NCI-H510A (cell line): ENCODE results near the gene RBM33.

Experiments
- DNase-seq: peaks from one replicate; lab custom pipeline; 2025; lab: John Stamatoyannopoulos, UW

RBM33 gene

DNA sequence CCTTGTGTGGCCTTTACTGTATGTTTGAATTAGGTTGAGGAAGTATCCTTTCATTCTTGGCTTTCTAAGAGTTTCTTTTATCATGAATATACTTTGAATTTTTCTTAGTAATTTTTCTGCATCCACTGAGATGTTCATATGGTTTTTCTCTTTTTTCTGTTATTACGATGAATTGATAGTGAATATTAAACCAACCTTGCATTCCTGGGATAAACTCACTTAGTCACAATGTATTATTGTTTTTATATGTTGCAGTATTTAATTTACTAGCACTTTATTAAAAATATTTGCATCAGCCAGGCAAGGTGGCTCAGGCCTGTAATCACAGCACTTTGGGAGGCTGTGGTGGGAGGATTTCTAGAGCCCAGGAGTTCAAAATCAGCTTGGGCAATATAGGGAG is 15.3 kb upstream of the RBM33 start:
- DNase-seq: no peak

DNA sequence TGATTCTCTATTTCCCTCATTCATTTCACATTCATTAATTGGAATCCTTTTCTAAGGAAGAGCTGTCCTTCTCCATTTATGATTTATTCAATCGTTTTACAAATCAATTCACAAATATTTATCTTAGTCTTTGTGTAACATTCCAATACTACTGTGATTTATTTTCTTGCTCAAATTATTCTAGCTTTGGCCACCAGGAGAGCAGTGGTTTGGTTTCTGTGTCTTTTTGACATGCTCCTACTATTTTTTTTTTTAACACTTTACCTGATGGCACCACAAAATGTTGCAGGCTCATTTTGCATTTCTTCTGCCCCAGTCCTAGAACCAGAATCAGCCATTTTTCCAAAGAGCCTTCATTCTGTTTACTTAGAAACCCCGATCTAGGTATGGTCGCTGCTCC is 13.3 kb upstream of the RBM33 start:
- no peak for DNase-seq

DNA sequence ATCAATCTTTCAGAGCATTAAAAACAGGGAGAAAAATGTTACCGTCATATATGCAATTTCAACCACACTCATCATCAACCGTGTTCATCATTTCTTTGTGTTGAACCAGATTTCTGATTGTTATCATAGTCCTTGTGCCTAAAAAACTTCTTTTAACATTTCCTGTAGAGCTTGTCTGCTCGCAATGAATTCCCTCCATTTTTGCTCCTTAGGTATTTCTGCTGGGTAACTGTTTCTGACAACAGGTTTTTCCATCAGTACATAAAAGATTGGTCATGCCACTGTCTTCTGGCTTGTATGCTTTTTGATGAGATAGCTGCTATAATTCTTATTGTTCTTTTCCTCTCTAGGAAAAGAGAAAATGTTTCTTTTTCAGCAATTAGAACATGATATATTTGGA is 8.6 kb upstream of the RBM33 start:
- no peak for DNase-seq

DNA sequence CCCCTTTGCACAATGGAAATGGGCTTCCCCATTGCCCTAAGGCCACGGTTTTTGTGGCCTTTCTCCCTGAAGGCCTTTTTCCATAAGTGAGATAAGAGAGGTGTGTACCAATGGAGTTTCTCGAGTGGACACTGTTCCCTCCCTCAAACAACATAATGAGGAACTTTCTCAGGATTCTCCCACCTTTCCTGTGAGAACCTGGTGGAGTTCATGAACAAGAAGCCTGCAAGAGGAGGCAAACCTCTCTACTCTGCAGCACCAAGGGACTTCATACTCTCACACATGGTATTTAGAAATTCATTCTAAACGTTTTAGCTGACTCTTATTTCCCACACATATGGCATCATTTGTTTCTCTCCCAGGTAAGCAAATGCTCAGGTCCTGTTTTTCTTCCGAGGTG is 7.3 kb upstream of the RBM33 start:
- no peak for DNase-seq

DNA sequence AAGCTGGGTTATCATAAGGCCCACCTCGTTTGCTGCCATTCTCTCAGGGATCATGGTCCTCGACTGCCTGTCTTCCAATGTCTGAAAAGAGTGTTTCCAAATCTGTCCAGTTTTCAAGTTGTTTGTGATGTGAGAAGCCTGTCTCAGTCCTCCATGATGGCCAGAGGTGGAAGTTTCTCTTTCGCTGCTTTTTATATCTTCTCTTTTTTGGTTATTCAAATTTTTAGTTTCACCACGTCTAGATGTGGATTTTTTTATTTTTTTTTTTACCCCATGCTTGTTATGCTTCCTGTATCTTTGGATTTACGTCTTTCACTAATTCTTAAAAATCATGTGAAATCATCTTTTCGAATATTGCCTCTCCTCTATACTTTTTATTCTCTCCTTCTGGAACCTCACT is 6.1 kb upstream of the RBM33 start:
- DNase-seq: no peak

DNA sequence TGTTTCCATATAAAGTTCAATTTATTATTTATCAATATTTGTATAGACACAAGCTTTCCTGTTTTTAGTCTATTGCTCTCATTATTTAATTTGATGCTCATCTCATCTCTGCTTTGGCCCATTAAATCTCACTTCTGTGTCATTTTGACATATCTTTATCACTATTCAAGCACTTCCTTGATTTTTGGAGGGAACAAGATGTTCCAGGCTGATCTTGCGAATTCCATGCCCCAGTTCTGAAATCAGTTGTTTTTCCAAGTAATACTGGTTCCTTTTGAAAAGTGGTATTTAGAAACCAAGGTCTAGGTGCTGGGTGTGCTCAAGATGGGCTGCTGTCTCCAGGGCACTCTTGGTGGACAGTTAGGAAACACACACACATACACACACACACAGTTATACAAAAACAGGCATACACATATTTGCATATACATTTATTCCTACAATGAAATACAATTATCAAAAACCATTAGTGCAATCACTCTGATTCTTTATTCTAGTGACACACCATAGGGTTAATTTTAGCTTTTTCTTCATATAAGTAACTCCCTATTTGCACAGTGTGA is 4.4 kb upstream of the RBM33 start:
- no peak for DNase-seq

DNA sequence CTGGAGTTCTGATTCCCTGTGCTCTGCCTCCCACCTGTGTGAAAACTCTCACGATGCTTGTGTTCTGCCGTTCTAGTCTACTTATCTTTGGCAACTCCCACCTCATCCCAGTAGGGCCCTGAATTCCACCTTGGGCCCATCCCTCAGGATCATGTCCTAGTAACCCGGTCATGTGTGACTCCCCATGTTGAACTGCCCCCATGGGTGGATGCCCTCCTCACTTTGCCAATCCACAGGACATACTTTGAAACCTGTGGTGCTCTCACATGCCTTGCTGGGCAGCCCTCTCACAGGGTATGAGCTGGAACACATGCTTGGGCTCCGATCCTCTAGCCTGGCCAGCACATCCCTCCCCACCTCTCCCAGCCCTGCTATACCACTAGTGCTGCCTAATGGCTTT is 3.8 kb upstream of the RBM33 start:
- no peak for DNase-seq

DNA sequence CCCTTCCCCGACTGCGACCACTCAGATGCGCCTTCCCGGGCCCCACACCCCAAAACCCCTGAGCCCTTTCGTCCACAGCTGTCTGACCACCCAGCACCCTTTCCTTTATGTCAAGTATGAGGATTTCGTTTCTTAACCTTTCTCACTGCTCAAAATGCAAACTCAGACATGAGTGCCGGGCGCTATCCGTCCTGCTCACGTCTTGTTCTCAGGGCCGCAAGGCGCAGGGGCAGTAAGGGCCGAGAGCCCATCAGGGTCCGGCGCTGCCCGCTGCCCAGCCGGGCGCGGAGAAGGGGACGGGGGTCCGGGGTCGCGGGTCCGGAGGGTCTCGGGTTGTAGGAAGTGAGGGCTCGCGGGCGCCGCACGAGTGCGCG is 670 bp upstream of the RBM33 start:
- no peak for DNase-seq

DNA sequence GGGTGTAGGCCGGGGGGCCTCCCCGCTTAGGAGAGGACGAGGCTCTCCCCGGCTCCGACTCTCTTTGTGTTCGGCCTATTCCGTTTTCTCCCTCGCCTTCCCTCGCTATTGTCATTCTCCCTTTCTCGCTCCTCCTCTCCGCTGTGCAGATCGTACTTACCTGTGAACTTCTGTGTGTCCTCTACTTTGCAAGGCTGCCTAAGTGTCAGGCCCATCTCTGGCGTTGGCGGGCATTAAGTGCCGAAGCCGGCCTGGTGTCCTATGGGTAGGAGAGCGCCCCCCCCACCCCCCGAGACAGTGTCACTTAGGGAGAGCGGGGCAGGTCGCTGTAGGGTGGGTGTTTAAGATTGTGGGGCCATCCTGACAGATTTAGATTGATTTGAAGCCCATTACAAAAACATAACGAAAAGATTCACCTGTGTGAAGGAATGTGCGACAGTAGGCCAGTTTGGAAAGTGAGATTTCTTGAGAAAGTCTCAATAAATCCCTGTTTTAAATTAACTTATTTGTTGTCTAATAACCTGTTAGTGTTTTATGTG is 579 bp downstream of the RBM33 start:
- peak; percentile 20 for DNase-seq

DNA sequence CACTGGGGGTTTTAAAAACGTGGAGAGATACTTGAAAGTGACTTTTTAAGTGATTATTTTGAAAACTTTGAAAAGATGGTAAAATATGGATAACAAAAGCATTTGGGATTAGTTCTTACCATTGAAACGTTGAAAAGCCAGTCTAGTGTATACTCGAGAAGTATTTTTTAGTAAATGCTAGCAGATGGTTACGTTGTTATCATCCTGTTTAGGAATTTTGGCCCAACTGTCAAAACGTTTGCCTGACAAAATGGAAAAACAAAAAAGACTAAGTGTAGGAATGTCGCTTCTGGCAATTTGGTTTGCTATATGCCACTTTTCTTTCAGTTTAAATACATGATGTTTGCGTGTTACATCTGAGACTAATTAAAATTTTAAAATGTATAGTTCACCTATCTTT is 1.2 kb downstream of the RBM33 start:
- no peak for DNase-seq

DNA sequence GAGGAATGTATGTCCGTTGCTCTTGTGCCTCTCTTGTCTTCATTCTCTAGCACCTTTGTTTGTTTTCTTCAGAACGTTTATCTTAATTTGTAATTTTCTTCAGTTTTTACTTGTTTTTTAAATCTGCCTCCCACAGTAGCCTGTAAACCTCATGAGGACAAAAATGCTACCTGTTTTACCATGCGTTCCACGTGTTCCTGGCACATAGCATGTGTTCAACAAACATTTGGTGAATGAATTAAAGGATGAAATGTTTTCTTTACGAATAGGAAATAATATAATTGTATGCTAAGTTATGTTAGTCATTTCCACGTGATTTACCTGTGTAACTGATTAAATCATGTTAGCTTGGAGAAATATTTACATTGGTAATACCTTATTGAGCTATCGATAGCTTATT is 2.2 kb downstream of the RBM33 start:
- no peak for DNase-seq

DNA sequence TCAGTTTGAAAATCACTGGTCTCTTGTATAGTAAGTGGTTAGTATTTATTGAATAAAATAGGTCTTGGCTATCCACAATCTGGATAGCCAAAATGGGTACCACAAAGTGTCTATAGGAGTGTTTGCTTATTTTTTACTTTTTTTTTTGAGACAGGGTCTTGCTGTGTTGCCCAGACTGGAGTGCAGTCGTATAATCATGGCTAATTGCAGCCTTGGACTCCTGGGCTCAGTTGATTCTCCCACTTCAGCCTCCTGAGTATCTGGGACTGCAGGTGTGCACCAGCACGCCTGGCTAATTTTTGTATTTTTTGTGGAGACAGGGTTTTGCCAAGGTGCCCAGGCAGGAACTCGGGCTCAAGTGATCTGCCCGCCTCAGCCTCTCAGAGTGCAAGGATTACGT is 2.8 kb downstream of the RBM33 start:
- DNase-seq: no peak

DNA sequence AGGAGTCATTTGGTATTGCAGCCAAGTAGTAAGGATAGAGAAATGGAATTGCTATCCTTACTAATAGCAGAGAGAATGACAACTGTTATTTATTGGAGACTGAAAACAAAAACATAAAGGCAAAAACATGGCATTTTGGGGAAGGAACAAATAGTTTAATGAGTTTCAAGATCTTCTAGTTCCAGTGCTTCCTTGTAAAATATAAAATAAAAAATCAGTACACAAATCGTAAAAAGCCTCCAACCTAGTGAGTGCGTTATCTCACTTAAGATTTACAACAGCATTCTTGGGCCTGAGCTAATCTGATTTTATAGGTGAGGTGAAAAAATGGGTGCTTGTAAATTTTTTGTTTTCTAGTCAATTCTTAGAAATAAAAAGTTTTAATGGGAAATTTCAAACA is 3.3 kb downstream of the RBM33 start:
- DNase-seq: no peak

DNA sequence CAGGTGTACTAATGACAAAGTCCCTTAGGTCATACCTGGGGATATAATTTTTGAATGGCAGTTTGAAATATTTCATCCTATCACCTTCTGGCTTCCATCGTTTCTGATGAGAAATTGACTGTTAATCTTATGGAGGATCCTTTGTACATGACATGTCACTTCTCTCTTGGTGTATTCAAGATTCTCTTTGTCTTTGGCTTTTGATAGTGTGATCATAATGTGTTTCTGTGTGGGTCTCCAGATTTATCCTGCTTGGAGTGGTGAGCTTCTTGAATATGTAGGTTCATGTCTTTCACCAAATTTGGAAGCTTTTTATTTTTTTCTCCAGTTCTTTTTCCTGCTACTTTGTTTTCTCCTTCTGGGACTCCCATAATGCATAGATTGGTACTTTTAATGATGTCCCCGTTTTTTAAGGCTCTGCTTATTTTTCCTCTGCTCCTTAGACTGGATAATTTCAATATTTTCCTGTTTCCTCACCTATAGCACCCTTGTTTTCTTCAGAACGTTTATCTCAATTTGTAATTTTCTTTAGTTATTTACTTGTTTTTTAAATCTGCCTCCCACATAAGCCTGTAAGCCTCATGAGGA is 4.4 kb downstream of the RBM33 start:
- no peak for DNase-seq

DNA sequence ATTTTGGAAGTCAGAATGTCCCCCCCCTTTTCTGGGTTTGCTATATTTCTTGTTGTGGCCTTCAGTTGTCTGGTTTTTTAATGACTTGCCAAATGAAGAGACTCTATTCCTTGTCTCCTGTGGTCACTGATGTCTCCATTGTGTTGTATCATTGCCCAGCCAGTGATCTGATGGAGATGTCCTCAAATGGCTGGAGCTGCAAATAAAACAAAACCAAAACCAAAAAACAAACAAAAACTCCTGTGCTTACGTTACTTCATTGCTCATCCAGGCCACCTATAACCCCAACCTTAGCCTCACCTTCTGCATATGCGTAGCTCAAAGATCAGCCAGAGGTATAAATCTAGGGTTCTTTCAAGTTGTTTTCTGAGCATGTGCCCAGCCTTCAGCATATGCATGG is 5.1 kb downstream of the RBM33 start:
- DNase-seq: no peak

DNA sequence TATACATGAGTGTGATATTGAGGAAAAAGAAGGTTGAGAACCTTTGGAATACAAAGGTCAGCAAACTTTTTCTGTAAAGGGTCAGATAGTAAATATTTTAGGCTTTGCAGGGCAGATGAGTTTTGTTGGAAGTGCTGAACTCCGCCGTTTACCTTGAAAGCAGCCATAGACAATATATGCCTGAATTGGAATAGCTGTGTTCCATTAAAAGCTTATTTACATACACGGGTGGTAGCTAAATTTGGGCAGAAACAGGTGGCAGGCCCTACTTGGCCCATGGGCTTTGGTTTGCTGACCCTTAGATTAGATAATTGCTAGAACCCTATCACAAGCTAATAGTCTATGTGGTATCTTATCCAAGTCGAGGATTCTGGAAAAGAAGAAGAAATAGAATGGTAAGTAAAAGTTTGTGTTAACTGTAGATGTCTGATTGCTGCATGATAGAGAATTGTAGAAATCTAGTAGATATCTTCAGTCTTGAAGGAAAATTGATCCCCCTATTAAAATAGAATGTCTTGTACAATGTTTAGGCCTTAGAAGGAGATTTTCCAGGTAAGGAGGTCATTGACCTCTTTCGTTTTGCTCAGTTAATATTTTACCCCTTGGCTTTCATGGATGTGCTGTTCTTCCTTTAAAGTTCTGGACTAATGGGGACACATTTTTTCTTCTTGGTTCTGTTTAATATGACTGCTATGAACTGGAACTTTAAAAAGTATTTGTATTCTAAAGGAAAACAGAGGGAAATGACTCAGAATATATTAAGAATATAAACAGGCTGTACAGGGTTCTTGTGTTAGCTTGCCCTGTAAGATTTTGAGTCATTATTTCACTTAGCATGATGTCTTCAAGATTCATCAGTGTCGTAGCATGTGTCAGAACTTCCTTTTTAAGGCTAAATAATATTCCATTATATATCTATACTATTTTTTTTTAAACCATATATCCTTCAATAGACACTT is 8.0 kb downstream of the RBM33 start:
- no peak for DNase-seq

DNA sequence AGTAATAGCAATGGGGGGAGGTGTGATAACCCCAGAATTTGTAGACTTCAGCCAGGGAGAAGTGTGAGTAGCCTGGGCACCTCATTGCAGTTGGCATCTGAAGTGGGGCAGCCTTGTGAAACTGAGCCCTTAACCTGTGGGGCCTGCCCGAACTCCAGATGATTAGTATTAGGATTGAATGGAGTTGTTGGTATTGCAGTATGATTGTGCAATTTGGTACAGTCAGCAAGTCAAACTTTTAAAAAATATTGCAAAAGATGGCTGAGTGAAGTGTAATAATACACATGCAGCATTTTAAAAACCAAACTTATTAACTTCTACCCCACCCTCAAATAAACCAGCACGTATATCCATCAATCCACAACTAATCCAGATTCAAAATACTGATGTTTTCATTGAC is 9.3 kb downstream of the RBM33 start:
- DNase-seq: no peak

DNA sequence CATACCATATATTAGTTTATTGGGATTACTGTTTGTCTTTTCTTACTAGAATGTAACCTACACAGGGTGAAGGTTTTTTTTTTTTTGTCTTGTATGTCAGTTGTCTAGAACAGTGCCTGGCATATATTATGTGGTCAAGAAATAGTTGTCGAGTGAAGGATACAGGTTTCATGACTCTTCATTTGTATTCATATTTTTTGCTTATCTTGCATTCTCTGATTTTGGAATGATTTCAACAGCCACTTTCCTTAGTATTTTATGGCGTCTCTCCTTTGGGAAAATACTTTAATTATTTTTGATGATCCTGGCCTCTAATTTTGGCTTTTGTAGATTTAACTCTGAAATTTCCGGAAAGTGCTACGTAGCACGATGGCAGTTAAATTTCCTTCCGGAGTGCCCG is 12.4 kb downstream of the RBM33 start:
- DNase-seq: no peak

DNA sequence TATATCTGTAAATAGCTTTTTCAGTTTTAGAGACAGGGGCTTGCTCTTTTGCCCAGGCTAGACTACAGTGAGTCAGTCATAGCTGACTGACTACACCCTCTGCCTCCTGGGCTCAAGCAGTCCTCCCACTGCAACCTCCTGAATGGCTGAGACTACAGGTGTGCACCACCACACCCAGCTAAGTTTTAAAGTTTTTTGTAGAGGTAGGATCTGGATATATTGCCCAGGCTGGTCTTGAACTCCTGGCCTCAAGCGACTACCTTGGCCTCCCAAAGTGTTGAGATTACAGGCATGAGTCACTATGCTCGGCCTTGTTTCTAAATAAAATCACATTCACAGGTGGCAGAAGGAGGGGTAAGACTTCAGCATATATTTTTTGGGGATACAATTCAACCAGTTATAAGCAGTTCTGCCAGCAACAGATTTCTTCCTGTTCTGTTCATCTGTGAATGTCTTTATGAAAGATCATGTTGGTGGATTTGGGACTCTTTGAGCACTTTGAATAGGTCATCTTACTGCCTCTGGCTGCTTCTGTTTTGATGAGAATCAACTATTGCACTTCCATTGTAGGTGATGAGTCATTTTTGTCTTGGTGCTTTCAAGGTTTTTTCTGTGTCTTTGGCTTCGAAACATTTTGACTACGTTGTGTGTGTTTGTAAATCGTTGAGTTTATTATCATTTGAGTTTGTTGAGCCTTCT is 15.7 kb downstream of the RBM33 start:
- no peak for DNase-seq

DNA sequence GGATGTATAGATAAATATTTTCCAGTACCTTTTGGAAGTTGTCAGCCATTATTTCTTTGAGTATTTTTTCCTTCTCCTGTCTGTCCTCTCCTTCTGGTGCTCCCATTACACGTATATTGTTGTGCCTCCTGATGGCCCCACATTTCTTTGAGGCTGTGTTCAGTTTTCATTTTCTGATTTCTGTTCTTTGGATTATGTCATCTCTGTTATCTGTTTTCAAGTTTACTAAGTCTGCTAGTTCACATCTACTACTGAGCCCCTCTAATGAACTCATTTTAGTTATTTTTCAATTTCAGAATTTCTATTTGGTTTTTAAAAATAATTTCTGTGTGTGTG is 16.3 kb downstream of the RBM33 start:
- DNase-seq: no peak

DNA sequence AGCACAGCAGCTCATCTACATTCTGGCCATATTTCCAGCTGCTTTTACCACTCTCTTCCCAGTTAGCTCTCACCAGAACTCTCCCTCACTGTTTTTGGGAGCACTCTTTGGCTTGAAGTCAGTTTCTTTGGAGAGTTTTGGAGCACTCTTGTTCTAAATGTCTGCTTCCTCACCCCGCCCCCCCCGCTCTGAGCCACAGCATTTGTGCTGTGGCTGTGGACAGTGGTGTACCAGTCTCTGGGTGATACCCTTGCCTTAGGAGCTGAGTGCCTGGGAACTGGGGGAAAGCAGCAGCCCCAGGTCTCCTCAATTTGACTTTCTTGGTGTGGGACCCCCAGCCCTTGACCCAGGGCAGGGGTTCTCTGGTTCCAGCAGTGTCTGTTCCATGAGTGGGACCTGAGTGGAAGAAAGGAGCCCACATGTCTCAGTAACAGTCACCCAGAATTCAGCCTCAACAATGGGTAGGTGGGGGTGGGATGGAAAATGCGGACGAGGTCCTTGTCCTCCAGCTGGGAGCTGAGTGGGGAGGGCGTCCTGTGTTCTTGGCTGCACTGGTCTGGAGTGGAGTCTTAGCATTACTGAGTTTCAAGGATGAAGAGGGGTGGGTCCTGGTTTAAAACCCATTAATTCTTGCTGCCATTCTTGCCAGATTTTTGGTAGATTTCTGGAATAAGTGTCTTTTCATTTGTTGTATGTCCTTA is 18.0 kb downstream of the RBM33 start:
- DNase-seq: no peak

DNA sequence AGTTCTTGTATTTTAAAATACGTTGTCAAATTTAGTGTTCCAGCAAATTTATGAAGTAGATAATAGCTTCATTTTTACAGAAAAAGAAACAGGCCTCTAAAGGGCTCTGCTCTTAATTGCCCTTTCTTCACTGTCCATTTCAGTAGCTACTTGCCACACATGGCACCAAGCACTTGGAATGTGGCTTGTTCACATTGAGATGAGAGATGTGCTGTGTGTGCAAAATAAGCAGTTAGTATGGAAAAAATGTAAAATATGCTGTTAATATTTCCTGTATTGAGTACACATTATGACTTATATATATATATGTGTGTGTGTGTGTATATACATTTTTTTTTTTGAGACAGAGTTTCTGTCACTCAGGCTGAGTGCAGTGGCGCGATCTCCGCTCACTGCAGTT is 19.5 kb downstream of the RBM33 start:
- no peak for DNase-seq
